ENCODE data around the gene CACNA2D3. TPM values are rescaled to one million over a fixed set of nuclear protein-coding genes. Genes with fewer than 3 reads are reported as not detected.

Gene CACNA2D3
- total and polyA plus RNA-seq, 2 experiments from 2014 or later, result 1.1 to 2.5 TPM

DNA sequence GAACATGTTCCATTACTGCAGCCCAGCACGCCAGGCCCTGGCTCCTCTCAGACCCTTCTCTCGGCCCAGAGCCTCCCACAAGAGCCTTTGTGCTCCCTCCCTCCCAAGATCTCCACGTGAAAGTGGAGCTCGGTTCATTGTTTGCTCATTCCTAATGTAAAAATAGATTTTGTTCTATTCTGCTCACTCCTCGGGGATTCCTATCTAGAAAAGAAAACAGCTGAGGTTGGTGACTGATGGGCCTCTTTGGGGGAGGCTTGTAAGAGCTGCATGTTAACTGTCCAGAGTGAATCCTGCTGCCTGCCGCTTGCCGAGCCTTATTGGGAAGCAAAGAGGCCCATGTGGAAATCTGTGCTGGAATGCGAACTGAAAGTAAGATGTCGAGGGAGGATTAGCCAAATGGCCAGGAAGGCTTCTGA lies 538.4 kb downstream of the CACNA2D3 start:
- Histone ChIP-seq H3K4me1 (ENCODE audit: insufficient read depth) (peaks cover 11% of the 10 kb centered on the region), H3K36me3 (replicated peaks; ENCODE audit: insufficient read depth, low read depth) (no peaks in the 10 kb centered on the region), H4K20me1 (ENCODE audit: insufficient read depth, poor library complexity, severe bottlenecking) (no peaks in the 10 kb centered on the region), H3K9me3 (ENCODE audit: low read depth) (no peaks in the 10 kb centered on the region), H3K79me2 (no peaks in the 10 kb centered on the region), H3K27ac (peak overlapping the region; percentile 66), H3K9me2 (replicated peaks; ENCODE audit: insufficient read depth) (no peaks in the 10 kb centered on the region), H3K4me3 (no peak overlapping the region), H2AFZ (no peak overlapping the region), H3K4me2 (peak overlapping the region; percentile 45), H3K27me3 (no peaks in the 10 kb centered on the region)
- WGBS (ENCODE audit: low lambda C conversion rate, missing lambda C conversion rate), result 45% methylated on average over 9 of the region's 9 CpGs
- TF ChIP-seq EZH2 (IDR thresholded peaks at IDR 0.05; ENCODE audit: borderline replicate concordance) (no peak), CTCF (IDR thresholded peaks at IDR 0.05; ENCODE audit: poor library complexity) (no peak), EZH2phosphoT487 (IDR thresholded peaks at IDR 0.05; ENCODE audit: low read depth, severe bottlenecking, unreplicated experiment) (no peak)
- peak; percentile 17 for DNase-seq (ENCODE audit: low spot score)

DNA sequence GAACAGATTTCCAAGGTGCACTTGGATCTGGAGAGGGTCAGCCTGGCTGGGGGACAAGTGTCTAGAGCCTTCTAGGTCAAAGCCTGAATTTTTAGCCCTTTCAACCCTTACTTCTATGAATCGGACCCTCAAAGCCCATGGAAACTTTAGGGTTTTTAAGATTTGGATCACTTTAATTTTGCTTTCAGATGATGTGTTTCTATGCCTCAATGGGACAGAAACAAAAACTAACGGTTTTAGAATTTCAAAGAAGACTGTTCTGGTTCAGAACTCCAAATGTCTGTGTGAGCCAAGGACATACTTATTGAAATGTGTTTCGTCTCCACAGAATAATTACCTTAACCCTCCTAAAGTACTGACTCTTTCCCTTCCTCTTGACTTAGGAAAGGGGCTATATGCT lies 538.8 kb downstream of the CACNA2D3 start:
- H3K4me2 ChIP-seq, result peak overlapping the region; percentile 45
- no peak overlapping the region for H2AFZ ChIP-seq
- H3K9me3 ChIP-seq (ENCODE audit: low read depth), result no peaks in the 10 kb centered on the region
- H4K20me1 ChIP-seq (ENCODE audit: insufficient read depth, poor library complexity, severe bottlenecking), result no peaks in the 10 kb centered on the region
- H3K36me3 ChIP-seq (replicated peaks; ENCODE audit: insufficient read depth, low read depth), result no peaks in the 10 kb centered on the region
- 82% methylated on average over 3 of the region's 3 CpGs for WGBS (ENCODE audit: low lambda C conversion rate, missing lambda C conversion rate)
- no peak for TF ChIP-seq CTCF (IDR thresholded peaks at IDR 0.05; ENCODE audit: poor library complexity)
- TF ChIP-seq EZH2 (IDR thresholded peaks at IDR 0.05; ENCODE audit: borderline replicate concordance), result no peak
- no peak for TF ChIP-seq EZH2phosphoT487 (IDR thresholded peaks at IDR 0.05; ENCODE audit: low read depth, severe bottlenecking, unreplicated experiment)
- H3K9me2 ChIP-seq (replicated peaks; ENCODE audit: insufficient read depth), result no peaks in the 10 kb centered on the region
- no peak for DNase-seq (ENCODE audit: low spot score)
- no peak overlapping the region for H3K4me3 ChIP-seq
- peak overlapping the region; percentile 66 for H3K27ac ChIP-seq
- H3K27me3 ChIP-seq, result no peaks in the 10 kb centered on the region
- H3K4me1 ChIP-seq (ENCODE audit: insufficient read depth), result peaks cover 11% of the 10 kb centered on the region
- no peaks in the 10 kb centered on the region for H3K79me2 ChIP-seq

DNA sequence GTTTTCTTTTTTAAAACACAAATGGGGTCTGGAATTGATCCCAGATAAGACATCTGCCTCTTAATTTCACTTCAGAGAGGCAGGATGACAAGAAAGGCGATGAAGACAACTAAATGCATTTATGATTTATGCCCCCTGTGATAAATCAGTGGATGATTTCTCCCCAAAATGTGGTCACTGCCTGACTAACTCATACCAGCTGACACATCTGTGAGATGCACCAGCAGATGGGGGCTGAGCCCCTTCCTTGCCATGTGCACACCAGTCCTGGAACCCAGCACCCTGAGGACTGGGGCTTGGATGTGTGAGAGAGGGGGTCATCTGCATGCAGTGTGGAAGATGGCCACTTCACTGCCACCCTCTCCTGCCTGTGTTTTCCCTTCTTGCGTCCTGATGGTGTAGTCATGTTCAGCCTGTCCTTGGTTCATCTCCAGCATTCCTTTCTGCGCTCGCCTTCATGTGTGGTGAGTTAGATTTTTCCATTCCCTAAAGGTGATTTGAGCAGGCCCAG lies 541.2 kb downstream of the CACNA2D3 start:
- no peaks in the 10 kb centered on the region for H4K20me1 ChIP-seq (ENCODE audit: insufficient read depth, poor library complexity, severe bottlenecking)
- H3K9me2 ChIP-seq (replicated peaks; ENCODE audit: insufficient read depth), result no peaks in the 10 kb centered on the region
- peaks cover 11% of the 10 kb centered on the region for H3K4me1 ChIP-seq (ENCODE audit: insufficient read depth)
- no peaks in the 10 kb centered on the region for H3K9me3 ChIP-seq (ENCODE audit: low read depth)
- no peak overlapping the region for H3K4me3 ChIP-seq
- no peak for DNase-seq (ENCODE audit: low spot score)
- no peaks in the 10 kb centered on the region for H3K27me3 ChIP-seq
- no peak overlapping the region for H2AFZ ChIP-seq
- TF ChIP-seq EZH2 (IDR thresholded peaks at IDR 0.05; ENCODE audit: borderline replicate concordance) (no peak), CTCF (IDR thresholded peaks at IDR 0.05; ENCODE audit: poor library complexity) (no peak), EZH2phosphoT487 (IDR thresholded peaks at IDR 0.05; ENCODE audit: low read depth, severe bottlenecking, unreplicated experiment) (no peak)
- no peak overlapping the region for H3K27ac ChIP-seq
- no peaks in the 10 kb centered on the region for H3K79me2 ChIP-seq
- H3K36me3 ChIP-seq (replicated peaks; ENCODE audit: insufficient read depth, low read depth), result no peaks in the 10 kb centered on the region
- no peak overlapping the region for H3K4me2 ChIP-seq
- WGBS (ENCODE audit: low lambda C conversion rate, missing lambda C conversion rate), result 87% methylated on average over 4 of the region's 4 CpGs

All from hepatocyte (in vitro differentiated cells).